HepG2 (cell line): ENCODE data around the gene TBC1D2B. TPM values are rescaled to one million over a fixed set of nuclear protein-coding genes. Genes with fewer than 3 reads are reported as not detected.

Experiments used
- AGO2 ChIP-seq: fragments of 200-400 bp; formaldehyde crosslinking; optimal IDR thresholded peaks from 2 replicates; pipeline ENCODE3; 2017; ENCODE audit warnings: mild to moderate bottlenecking, low read depth, low read length, moderate library complexity
- GPN1 ChIP-seq: sonication (generic); formaldehyde crosslinking; IDR thresholded peaks from 2 replicates; pipeline ENCODE4 v1.5.1; 2020; ENCODE audit warnings: missing genetic modification reagents, borderline replicate concordance
- MIXL1 ChIP-seq: IDR thresholded peaks from 2 replicates; pipeline ENCODE4 v1.6.1; 2016
- MLLT10 ChIP-seq: sonication (generic); formaldehyde crosslinking; IDR thresholded peaks from 2 replicates; pipeline ENCODE4 v1.4.0; 2020; ENCODE audit warnings: missing genetic modification reagents
- NFE2L1 ChIP-seq: sonication (generic); formaldehyde crosslinking; IDR thresholded peaks from 2 replicates; pipeline ENCODE4 v1.4.0; 2020; ENCODE audit warnings: missing genetic modification reagents, mild to moderate bottlenecking, borderline replicate concordance
- RBFOX2 ChIP-seq: fragments of 200-400 bp; formaldehyde crosslinking; IDR thresholded peaks from 2 replicates; pipeline ENCODE4 v1.6.1; 2017; ENCODE audit warnings: low read depth, mild to moderate bottlenecking, low read length
- THAP11 ChIP-seq: IDR thresholded peaks from 2 replicates; pipeline ENCODE4 v1.6.1; 2016; ENCODE audit warnings: missing biosample characterization, missing genetic modification reagents
- TSC22D2 ChIP-seq: sonication (generic); formaldehyde crosslinking; IDR thresholded peaks from 2 replicates; pipeline ENCODE4 v1.5.1; 2020; ENCODE audit warnings: missing genetic modification reagents, mild to moderate bottlenecking, borderline replicate concordance
- ZNF234 ChIP-seq: sonication (generic); formaldehyde crosslinking; conservative IDR thresholded peaks from 2 replicates; pipeline ENCODE4 v1.5.1; 2020; ENCODE audit warnings: mild to moderate bottlenecking, missing genetic modification reagents
- ZNF335 ChIP-seq: sonication (generic); formaldehyde crosslinking; IDR thresholded peaks from 2 replicates; pipeline ENCODE4 v1.4.0; 2020; ENCODE audit warnings: missing genetic modification reagents
- ZNF343 ChIP-seq: sonication (generic); formaldehyde crosslinking; IDR thresholded peaks from 2 replicates; pipeline ENCODE4 v1.4.0; 2020; ENCODE audit warnings: mild to moderate bottlenecking, missing genetic modification reagents
- ZNF546 ChIP-seq: sonication (generic); formaldehyde crosslinking; conservative IDR thresholded peaks from 2 replicates; pipeline ENCODE4 v1.8.1; 2023; ENCODE audit warnings: mild to moderate bottlenecking, missing genetic modification reagents
- polyA plus RNA-seq, 8 experiments: library from polyadenylated mRNA; depleted of rRNA in 3 of 8; stranded (reverse) in 7 of 8; unstranded in 1 of 8; fragments of >200 nt; fragmentation: Illumina TruSeq in 4 of 8; extraction: Trizol in 4 of 8; gene quantifications; 2 replicates each; pipeline versions ENCODE4 v1.2.1 to v1.2.3, GENCODE V29; 2011 to 2016; ENCODE audit warnings: low read depth in 4 of 8, missing spikeins in 1 of 8, mixed read lengths in 1 of 8; ENCODE audit not compliant: insufficient read depth in 1 of 8
- total RNA-seq, 5 experiments: library from RNA; depleted of rRNA; stranded (reverse); fragments of >200 nt; fragmentation: Illumina TruSeq; extraction: Trizol; gene quantifications; 2 replicates each; pipeline ENCODE4 v1.2.3, GENCODE V29; 2016; ENCODE audit warnings: low read depth in 1 of 5
- TF ChIP-seq, protein P1 (sequence below): IDR thresholded peaks from 2 replicates; pipeline ENCODE4 v1.6.1; 2016; ENCODE audit warnings: control low read depth
- TF ChIP-seq, protein P2 (sequence below): sonication (generic); formaldehyde crosslinking; IDR thresholded peaks from 2 replicates; pipeline ENCODE4 v1.5.0; 2020; ENCODE audit warnings: missing genetic modification reagents, mild to moderate bottlenecking, borderline replicate concordance
- TF ChIP-seq, protein P3 (sequence below): sonication (generic); formaldehyde crosslinking; IDR thresholded peaks from 2 replicates; pipeline ENCODE4 v1.4.0; 2020; ENCODE audit warnings: mild to moderate bottlenecking, missing genetic modification reagents
- TF ChIP-seq, protein P4 (sequence below): sonication (generic); formaldehyde crosslinking; IDR thresholded peaks from 2 replicates; pipeline ENCODE4 v1.5.0; 2020; ENCODE audit warnings: mild to moderate bottlenecking, low read depth, missing genetic modification reagents, borderline replicate concordance
- TF ChIP-seq, protein P5 (sequence below): IDR thresholded peaks from 2 replicates; pipeline ENCODE4 v1.6.1; 2016; ENCODE audit warnings: missing compliant biosample characterization, missing genetic modification reagents, borderline replicate concordance
- TF ChIP-seq, protein P6 (sequence below): sonication (generic); formaldehyde crosslinking; IDR thresholded peaks from 2 replicates; pipeline ENCODE4 v1.4.0; 2020; ENCODE audit warnings: missing genetic modification reagents, borderline replicate concordance
- TF ChIP-seq, protein P7 (sequence below): sonication (generic); formaldehyde crosslinking; IDR thresholded peaks from 2 replicates; pipeline ENCODE4 v1.8.1; 2023; ENCODE audit warnings: mild to moderate bottlenecking, moderate library complexity, missing genetic modification reagents

The TBC1D2B gene
- total and polyA plus RNA-seq, 2 of the 13 experiments (the other 11 are each of a cell fraction or from before 2014, with no cell fraction given), result 10.1 to 14.4 TPM

DNA sequence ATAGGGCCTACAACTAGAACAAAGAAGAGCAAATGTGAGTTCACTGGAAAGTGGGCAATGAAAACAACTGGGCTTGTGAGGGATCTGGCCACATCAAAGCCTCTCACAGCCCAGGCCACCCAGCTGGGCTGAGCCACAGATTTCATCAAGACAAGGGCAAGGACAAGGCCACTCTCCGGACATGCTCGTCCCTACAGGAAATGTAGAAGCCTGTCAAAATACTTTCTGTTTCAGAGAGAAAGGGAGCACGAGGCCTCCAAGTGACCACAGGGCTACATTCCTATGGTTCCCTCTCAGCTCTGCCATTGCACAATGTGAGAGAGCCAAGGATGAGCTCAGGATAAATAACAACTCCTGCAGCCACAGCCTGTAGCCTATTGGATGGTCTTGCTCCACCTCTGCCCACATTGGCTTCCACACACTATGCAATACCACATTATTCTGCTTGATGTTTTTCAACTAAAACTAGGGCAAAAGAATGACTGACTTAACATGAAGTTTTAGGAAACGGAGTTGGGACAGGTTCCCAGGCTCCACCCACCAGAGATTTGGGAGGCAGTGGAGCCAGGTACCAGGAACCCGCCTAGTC is 12.1 kb downstream of the TBC1D2B start (continued):
- TF ChIP-seq RBFOX2 (no peak), TSC22D2 (CRISPR knock-in tag) (peak; percentile 61; the same call in 1 of the 2 replicates), GPN1 (CRISPR knock-in tag) (no peak), MIXL1 (CRISPR knock-in tag) (peak; percentile 90; the same call in 1 of the 2 replicates), ZNF234 (CRISPR knock-in tag) (no peak), ZNF343 (CRISPR knock-in tag) (peak; percentile 76; the same call in 1 of the 2 replicates), THAP11 (CRISPR knock-in tag) (peak; percentile 90), MLLT10 (no peak), NFE2L1 (no peak), AGO2 (no peak), ZNF335 (peak; percentile 86), ZNF546 (no peak)
- TF ChIP-seq, protein P1, sequence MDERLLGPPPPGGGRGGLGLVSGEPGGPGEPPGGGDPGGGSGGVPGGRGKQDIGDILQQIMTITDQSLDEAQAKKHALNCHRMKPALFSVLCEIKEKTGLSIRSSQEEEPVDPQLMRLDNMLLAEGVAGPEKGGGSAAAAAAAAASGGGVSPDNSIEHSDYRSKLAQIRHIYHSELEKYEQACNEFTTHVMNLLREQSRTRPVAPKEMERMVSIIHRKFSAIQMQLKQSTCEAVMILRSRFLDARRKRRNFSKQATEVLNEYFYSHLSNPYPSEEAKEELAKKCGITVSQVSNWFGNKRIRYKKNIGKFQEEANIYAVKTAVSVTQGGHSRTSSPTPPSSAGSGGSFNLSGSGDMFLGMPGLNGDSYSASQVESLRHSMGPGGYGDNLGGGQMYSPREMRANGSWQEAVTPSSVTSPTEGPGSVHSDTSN (CRISPR knock-in tag), result peak; percentile 56; the same call in 1 of the 2 replicates
- TF ChIP-seq, protein P2, sequence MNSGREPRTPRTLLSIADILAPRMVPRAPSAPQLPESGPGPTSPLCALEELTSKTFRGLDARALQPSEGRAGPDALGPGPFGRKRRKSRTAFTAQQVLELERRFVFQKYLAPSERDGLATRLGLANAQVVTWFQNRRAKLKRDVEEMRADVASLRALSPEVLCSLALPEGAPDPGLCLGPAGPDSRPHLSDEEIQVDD (CRISPR knock-in tag), result no peak
- TF ChIP-seq, protein P3, sequence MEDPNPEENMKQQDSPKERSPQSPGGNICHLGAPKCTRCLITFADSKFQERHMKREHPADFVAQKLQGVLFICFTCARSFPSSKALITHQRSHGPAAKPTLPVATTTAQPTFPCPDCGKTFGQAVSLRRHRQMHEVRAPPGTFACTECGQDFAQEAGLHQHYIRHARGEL, result no peak
- TF ChIP-seq, protein P4, sequence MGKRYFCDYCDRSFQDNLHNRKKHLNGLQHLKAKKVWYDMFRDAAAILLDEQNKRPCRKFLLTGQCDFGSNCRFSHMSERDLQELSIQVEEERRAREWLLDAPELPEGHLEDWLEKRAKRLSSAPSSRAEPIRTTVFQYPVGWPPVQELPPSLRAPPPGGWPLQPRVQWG (CRISPR knock-in tag), result no peak
- TF ChIP-seq, protein P5, sequence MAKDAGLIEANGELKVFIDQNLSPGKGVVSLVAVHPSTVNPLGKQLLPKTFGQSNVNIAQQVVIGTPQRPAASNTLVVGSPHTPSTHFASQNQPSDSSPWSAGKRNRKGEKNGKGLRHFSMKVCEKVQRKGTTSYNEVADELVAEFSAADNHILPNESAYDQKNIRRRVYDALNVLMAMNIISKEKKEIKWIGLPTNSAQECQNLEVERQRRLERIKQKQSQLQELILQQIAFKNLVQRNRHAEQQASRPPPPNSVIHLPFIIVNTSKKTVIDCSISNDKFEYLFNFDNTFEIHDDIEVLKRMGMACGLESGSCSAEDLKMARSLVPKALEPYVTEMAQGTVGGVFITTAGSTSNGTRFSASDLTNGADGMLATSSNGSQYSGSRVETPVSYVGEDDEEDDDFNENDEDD (CRISPR knock-in tag), result peak; percentile 80; the same call in 1 of the 2 replicates
- TF ChIP-seq, protein P6, sequence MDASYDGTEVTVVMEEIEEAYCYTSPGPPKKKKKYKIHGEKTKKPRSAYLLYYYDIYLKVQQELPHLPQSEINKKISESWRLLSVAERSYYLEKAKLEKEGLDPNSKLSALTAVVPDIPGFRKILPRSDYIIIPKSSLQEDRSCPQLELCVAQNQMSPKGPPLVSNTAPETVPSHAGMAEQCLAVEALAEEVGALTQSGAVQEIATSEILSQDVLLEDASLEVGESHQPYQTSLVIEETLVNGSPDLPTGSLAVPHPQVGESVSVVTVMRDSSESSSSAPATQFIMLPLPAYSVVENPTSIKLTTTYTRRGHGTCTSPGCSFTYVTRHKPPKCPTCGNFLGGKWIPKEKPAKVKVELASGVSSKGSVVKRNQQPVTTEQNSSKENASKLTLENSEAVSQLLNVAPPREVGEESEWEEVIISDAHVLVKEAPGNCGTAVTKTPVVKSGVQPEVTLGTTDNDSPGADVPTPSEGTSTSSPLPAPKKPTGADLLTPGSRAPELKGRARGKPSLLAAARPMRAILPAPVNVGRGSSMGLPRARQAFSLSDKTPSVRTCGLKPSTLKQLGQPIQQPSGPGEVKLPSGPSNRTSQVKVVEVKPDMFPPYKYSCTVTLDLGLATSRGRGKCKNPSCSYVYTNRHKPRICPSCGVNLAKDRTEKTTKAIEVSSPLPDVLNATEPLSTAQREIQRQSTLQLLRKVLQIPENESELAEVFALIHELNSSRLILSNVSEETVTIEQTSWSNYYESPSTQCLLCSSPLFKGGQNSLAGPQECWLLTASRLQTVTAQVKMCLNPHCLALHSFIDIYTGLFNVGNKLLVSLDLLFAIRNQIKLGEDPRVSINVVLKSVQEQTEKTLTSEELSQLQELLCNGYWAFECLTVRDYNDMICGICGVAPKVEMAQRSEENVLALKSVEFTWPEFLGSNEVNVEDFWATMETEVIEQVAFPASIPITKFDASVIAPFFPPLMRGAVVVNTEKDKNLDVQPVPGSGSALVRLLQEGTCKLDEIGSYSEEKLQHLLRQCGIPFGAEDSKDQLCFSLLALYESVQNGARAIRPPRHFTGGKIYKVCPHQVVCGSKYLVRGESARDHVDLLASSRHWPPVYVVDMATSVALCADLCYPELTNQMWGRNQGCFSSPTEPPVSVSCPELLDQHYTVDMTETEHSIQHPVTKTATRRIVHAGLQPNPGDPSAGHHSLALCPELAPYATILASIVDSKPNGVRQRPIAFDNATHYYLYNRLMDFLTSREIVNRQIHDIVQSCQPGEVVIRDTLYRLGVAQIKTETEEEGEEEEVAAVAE (CRISPR knock-in tag), result no peak
- TF ChIP-seq, protein P7, sequence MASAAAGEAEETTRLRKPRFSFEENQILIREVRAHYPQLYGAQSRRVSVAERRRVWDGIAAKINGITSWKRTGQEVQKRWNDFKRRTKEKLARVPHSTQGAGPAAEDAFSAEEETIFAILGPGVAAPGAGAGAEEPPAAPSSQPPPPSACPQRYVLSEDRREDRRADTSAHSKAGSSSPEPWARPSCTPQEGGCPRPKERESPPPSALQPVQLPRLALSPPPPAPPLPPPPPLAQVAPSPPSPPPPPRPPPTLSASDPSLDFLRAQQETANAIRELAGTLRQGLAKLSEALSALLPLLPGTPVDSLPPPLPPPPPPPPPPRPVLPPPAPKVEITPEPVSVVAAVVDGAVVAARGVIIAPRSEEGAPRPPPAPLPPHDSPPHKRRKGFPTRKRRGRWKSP, result peak; percentile 77; the same call in 1 of the 2 replicates
